GM21423 (cell line): Measurements from ENCODE around the gene MCU.
"Not testable (repeated sequence)": the region's sequence is repeated elsewhere in the genome, so short reads cannot be mapped to it uniquely, and the experiment has no call there.

Experiments
- ATAC-seq: cut with Tn5 transposase; IDR thresholded peaks from one replicate; pipeline ENCODE4 v1.9.1; 2021; ENCODE audit warnings: mild to moderate bottlenecking, moderate library complexity; ENCODE audit not compliant: unreplicated experiment

The MCU gene

GRCh38 chr10:72756674-72757385 is 64.9 kb downstream of the MCU start:
- ATAC-seq = no peak

GRCh38 chr10:72757732-72758131 is 65.8 kb downstream of the MCU start:
- ATAC-seq = no peak

- not testable (repeated sequence) for ATAC-seq
These were observed 67.0 kb downstream of the MCU start for GRCh38 chr10:72758930-72759329.

- no peak for ATAC-seq
These were observed 67.6 kb downstream of the MCU start for GRCh38 chr10:72759584-72759983.

GRCh38 chr10:72761498-72761897 is 69.6 kb downstream of the MCU start:
- no peak for ATAC-seq

GRCh38 chr10:72762042-72762441 is 70.1 kb downstream of the MCU start:
- no peak for ATAC-seq

- no peak for ATAC-seq
These were observed 71.3 kb downstream of the MCU start for GRCh38 chr10:72763201-72763600.

GRCh38 chr10:72764151-72764550 is 72.2 kb downstream of the MCU start:
- ATAC-seq = no peak

GRCh38 chr10:72765051-72765745 is 73.3 kb downstream of the MCU start:
- no peak for ATAC-seq

GRCh38 chr10:72771195-72771594 is 79.3 kb downstream of the MCU start:
- ATAC-seq = not testable (repeated sequence)

- no peak for ATAC-seq
These were observed 80.1 kb downstream of the MCU start for GRCh38 chr10:72772031-72772430.

GRCh38 chr10:72779874-72780273 is 87.9 kb downstream of the MCU start:
- no peak for ATAC-seq

GRCh38 chr10:72782649-72783330 is 90.8 kb downstream of the MCU start:
- no peak for ATAC-seq

GRCh38 chr10:72783410-72783833 is 91.5 kb downstream of the MCU start:
- ATAC-seq = no peak

GRCh38 chr10:72784551-72785351 is 92.8 kb downstream of the MCU start:
- no peak for ATAC-seq

- ATAC-seq = no peak
These were observed 93.5 kb downstream of the MCU start for GRCh38 chr10:72785409-72785808.

- no peak for ATAC-seq
These were observed 98.5 kb downstream of the MCU start for GRCh38 chr10:72790216-72790990.

GRCh38 chr10:72792288-72792687 is 100.3 kb downstream of the MCU start:
- no peak for ATAC-seq

GRCh38 chr10:72793752-72794151 is 101.8 kb downstream of the MCU start:
- ATAC-seq = no peak

GRCh38 chr10:72794260-72794659 is 102.3 kb downstream of the MCU start:
- no peak for ATAC-seq
